Measurements from ENCODE around the gene HSF4.

Gene HSF4

GRCh38 chr16:67206838-67207248, 42.3 kb downstream of the HSF4 start:
- no peaks in the 10 kb centered on the region; the same call in 1 of the 2 replicates for H3F3A ChIP-seq (ENCODE audit: control insufficient read depth, insufficient read depth)
- H3K4me3 ChIP-seq (ENCODE audit: low read length): no peak overlapping the region
- H3K9me2 ChIP-seq (replicated peaks; ENCODE audit: control insufficient read depth, low read length): no peaks in the 10 kb centered on the region
- no peaks in the 10 kb centered on the region for H3K79me2 ChIP-seq (ENCODE audit: control insufficient read depth, low read length)
- H3K4me1 ChIP-seq (ENCODE audit: control insufficient read depth, low read length): no peaks in the 10 kb centered on the region
- no peaks in the 10 kb centered on the region for H3K9me3 ChIP-seq (ENCODE audit: control insufficient read depth, insufficient read depth, low read length)
- no peaks in the 10 kb centered on the region for H4K20me1 ChIP-seq (ENCODE audit: control insufficient read depth, insufficient read depth, low read depth, low read length)
- peaks cover 2% of the 10 kb centered on the region; the same call in 1 of the 2 replicates for H3K27me3 ChIP-seq (ENCODE audit: control insufficient read depth, low read length)
- no peak overlapping the region for H3K27ac ChIP-seq (ENCODE audit: low read depth, low read length)
- no peak for TF ChIP-seq CTCF (IDR thresholded peaks at IDR 0.05; ENCODE audit: low read depth, low read length, poor library complexity, severe bottlenecking)
- no peak for TF ChIP-seq EZH2phosphoT487 (IDR thresholded peaks at IDR 0.05; ENCODE audit: borderline replicate concordance, low read length)
- no peak overlapping the region for H3K4me2 ChIP-seq (ENCODE audit: low read length)
- H3K36me3 ChIP-seq (ENCODE audit: control insufficient read depth, low read length): peaks cover 24% of the 10 kb centered on the region

GRCh38 chr16:67207249-67208091, 42.9 kb downstream of the HSF4 start:
- Histone ChIP-seq H3K27ac (ENCODE audit: low read depth, low read length) (no peak overlapping the region), H3K36me3 (ENCODE audit: control insufficient read depth, low read length) (peaks cover 18% of the 10 kb centered on the region), H3K9me3 (ENCODE audit: control insufficient read depth, insufficient read depth, low read length) (no peaks in the 10 kb centered on the region), H3F3A (ENCODE audit: control insufficient read depth, insufficient read depth) (no peaks in the 10 kb centered on the region; the same call in 1 of the 2 replicates), H3K79me2 (ENCODE audit: control insufficient read depth, low read length) (no peaks in the 10 kb centered on the region), H3K4me2 (ENCODE audit: low read length) (no peak overlapping the region), H3K27me3 (ENCODE audit: control insufficient read depth, low read length) (peaks cover 3% of the 10 kb centered on the region; the same call in 1 of the 2 replicates), H3K9me2 (replicated peaks; ENCODE audit: control insufficient read depth, low read length) (no peaks in the 10 kb centered on the region), H4K20me1 (ENCODE audit: control insufficient read depth, insufficient read depth, low read depth, low read length) (no peaks in the 10 kb centered on the region), H3K4me3 (ENCODE audit: low read length) (no peak overlapping the region), H3K4me1 (ENCODE audit: control insufficient read depth, low read length) (no peaks in the 10 kb centered on the region)
- no peak for TF ChIP-seq EZH2phosphoT487 (IDR thresholded peaks at IDR 0.05; ENCODE audit: borderline replicate concordance, low read length)
- TF ChIP-seq CTCF (IDR thresholded peaks at IDR 0.05; ENCODE audit: low read depth, low read length, poor library complexity, severe bottlenecking): no peak

GRCh38 chr16:67208154-67208896, 43.8 kb downstream of the HSF4 start:
- TF ChIP-seq EZH2phosphoT487 (IDR thresholded peaks at IDR 0.05; ENCODE audit: borderline replicate concordance, low read length) (no peak), CTCF (IDR thresholded peaks at IDR 0.05; ENCODE audit: low read depth, low read length, poor library complexity, severe bottlenecking) (no peak)
- no peak overlapping the region for H3K4me2 ChIP-seq (ENCODE audit: low read length)
- H3K9me2 ChIP-seq (replicated peaks; ENCODE audit: control insufficient read depth, low read length): no peaks in the 10 kb centered on the region
- H4K20me1 ChIP-seq (ENCODE audit: control insufficient read depth, insufficient read depth, low read depth, low read length): no peaks in the 10 kb centered on the region
- no peak overlapping the region for H3K27ac ChIP-seq (ENCODE audit: low read depth, low read length)
- H3K27me3 ChIP-seq (ENCODE audit: control insufficient read depth, low read length): peaks cover 3% of the 10 kb centered on the region; the same call in 1 of the 2 replicates
- no peaks in the 10 kb centered on the region for H3K79me2 ChIP-seq (ENCODE audit: control insufficient read depth, low read length)
- H3K36me3 ChIP-seq (ENCODE audit: control insufficient read depth, low read length): peaks cover 10% of the 10 kb centered on the region
- H3K4me3 ChIP-seq (ENCODE audit: low read length): no peak overlapping the region
- no peaks in the 10 kb centered on the region; the same call in 1 of the 2 replicates for H3F3A ChIP-seq (ENCODE audit: control insufficient read depth, insufficient read depth)
- H3K4me1 ChIP-seq (ENCODE audit: control insufficient read depth, low read length): no peaks in the 10 kb centered on the region
- no peaks in the 10 kb centered on the region for H3K9me3 ChIP-seq (ENCODE audit: control insufficient read depth, insufficient read depth, low read length)

Data from DOHH2 (cell line).